ENCODE data around the gene ADRA2C. TPM values are rescaled to one million over a fixed set of nuclear protein-coding genes. Genes with fewer than 3 reads are reported as not detected.

Gene ADRA2C
- total RNA-seq, 1 donor from 2014 or later, result 0.96 TPM

DNA sequence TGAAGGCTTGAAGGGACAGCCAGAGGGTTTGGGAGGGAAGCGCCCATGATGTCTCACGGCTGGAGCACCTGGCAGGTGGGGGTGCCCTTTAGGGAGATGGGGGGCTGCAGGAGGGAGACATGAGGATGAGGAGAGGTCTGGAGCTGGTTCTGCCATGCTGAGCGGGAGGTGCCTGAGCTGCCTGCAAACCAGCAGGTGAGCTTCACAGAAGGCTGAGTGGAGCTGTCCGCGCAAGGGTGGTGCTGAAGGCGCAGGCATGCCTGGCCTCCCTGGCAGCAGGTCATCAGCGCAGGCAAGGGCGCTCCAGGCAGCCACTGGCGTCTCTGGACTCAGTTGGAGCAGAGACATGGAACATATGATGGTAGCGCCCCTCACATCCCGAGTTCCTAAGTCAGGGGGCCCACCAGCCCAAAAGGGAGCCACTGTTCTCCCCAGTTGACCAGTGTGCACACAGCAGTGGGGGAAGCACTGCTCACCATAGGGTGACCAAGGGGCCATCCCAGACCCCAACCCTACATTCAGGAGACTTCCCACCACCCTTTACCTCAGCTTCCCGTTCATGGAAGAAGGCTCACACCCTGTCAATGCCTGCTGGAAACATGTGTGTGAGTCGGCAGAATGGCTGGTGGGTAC, 25.8 kb downstream of the ADRA2C start:
- peak; percentile 56 for DNase-seq (ENCODE audit: low spot score)

DNA sequence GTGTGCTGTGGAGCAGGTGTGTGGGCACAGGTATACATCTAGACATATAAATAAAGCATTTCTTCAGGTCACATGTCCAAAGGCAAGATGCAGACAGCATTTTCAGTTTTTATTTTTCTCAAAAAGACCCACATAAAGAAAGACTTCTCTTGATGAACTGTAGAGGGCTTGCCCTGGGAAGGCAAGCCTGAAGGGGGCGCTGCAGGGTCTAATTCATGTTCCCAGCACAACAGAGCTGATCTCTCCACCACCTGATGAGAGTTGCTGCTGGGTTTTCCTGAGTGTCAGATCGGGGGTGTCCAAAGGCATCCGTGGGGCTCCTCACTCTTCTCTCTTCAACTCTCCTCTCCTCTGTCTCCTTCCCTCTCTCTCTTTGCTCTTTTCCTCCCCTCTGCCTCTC, 26.6 kb downstream of the ADRA2C start:
- DNase-seq (ENCODE audit: low spot score), result no peak

GRCh38 chr4:3793545-3793944, 27.4 kb downstream of the ADRA2C start:
- DNase-seq (ENCODE audit: low spot score), result no peak

DNA sequence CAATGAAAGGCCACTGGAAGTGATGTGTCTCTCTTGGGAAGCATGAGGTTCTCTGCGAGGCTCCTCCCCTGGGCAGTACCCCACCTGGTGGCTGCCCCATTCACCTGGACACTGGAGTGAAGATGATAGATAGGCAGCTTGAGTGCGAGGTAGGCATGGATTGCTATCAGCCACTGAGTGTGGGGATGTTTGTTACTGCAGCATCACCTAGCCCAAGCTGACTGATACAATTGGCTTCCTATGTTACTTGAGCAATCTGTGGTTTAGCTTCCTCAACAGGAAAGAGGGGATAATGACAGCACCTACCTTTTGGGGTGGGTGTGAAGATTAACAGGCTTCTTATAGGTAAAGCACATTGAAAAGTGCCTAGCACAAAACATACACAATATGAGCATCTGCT, 30.8 kb downstream of the ADRA2C start:
- DNase-seq (ENCODE audit: low spot score), result no peak

GRCh38 chr4:3797831-3798790, 31.9 kb downstream of the ADRA2C start:
- no peak for DNase-seq (ENCODE audit: low spot score)

- DNase-seq (ENCODE audit: low spot score), result no peak
These were observed 33.3 kb downstream of the ADRA2C start for GRCh38 chr4:3799496-3799895.

DNA sequence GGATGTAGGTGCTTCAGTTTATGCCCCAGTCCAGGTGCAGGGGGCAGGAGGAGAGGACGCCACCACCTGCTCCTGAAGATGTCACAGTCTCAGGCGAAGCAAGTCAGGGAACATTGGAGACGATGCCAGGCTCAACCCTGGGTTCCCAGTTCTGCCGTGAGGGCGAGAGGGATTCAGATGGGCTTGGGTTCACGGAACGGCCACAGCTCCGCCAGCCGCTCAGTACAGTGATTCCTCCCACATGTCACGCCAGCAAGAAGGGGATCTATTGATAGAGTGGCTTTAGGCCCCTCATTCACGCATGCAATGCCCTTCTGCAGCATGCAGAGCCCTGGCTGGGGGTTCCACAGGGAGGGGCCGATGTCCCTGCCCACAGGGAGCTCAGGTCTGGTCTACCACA, 34.2 kb downstream of the ADRA2C start:
- DNase-seq (ENCODE audit: low spot score), result no peak

GRCh38 chr4:3801521-3801920, 35.3 kb downstream of the ADRA2C start:
- no peak for DNase-seq (ENCODE audit: low spot score)

GRCh38 chr4:3801931-3802550, 35.9 kb downstream of the ADRA2C start:
- no peak for DNase-seq (ENCODE audit: low spot score)

DNA sequence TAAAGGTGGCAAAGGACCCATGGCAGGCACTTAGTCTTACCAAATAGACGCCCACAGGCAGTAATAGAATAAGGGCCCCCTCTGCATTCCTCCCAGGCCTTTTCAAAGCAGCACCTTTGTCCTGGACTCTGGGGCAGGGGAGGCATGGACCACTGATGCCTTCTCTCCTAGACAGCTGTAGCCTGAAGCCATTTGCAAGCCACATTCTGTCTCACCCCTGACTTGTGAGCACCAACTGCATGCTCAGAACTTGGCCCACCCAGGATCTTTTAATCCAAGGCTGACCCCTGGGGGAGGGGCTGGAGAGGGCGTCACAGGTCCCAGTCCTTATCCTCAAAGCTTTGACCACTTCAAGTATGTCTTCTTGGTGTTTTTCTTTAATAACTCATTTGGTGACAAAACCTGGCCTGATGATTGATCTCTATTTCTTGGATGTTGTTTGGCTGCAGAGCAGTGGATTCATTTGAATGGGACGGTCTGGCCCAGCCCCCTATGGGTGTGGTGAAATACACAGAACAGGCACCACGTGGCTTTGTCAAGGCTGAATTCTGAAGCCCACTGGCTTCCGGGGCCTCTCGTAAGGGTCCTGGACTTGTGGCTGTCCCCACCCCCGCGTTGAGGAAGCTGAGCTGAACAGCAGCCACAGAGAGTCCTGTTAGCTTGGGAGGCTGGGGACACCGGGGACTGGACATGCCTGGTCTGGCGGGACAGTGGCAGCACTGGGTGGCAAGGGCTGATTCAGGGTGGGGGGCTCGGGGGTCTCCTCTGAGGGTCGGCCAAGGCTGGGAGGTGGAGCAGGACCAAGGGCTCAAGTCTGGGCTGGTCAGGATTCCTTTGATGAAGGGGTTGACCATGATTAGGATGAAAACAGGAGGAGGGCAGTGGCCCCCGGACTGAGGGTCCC, 36.6 kb downstream of the ADRA2C start:
- DNase-seq (ENCODE audit: low spot score), result no peak

DNA sequence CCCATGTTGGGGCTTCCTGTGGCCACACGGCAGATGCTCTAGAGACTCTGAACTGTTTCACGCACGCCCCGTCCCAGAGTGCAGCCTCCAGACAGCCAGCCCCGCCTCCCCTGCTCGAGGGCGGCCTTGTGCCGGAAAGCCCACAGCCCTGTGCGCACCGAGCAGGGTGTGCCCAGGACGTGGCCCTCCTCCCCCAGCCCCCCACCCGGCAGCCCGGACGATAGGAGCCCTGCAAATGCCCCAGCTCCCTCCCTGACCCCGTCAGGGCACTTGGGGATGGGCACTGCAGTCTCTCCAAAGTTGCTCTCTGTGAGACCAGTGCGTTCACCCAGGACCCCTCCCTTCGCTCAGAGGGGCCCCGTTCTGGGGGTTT, 37.3 kb downstream of the ADRA2C start:
- DNase-seq (ENCODE audit: low spot score), result no peak

DNA sequence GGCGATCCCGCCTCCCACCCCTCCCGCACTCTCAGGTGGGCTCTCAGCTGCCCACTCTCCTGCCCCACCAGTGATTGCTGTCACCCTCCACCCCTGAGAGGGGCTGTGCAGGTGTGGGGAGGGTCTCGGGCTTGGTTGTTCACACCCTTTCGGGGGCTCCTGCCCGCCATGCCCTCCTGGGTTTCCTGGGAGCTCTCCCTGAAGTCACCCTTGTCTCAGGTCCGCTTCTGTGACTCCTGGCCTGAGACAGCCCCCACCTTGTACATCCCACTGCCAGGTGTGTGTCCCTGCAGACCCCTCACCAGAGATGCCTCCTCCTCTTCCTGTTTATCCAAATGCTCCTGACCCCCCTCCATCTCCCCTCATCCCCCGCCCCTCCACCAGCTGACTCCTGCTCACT, 37.8 kb downstream of the ADRA2C start:
- DNase-seq (ENCODE audit: low spot score), result no peak

DNA sequence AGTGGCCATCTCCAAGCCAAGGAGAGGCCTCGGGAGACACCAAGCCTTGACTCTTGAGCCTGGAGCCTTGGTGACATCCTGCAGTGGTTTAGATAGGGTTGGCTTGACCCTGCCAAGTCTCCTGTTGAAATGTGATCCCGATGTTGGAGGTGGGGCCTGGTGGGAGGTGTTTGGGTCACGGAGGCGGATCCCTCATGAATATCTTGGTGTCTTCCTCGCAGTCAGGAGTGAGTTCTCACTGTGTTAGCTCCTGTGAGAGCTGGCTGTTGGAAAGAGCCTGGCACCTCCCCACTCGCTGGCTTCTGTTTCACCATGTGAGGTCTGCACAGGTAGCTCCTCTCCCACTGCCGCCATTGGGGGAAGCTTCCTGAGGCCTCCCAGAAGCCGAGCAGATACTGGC, 38.8 kb downstream of the ADRA2C start:
- DNase-seq (ENCODE audit: low spot score), result no peak

DNA sequence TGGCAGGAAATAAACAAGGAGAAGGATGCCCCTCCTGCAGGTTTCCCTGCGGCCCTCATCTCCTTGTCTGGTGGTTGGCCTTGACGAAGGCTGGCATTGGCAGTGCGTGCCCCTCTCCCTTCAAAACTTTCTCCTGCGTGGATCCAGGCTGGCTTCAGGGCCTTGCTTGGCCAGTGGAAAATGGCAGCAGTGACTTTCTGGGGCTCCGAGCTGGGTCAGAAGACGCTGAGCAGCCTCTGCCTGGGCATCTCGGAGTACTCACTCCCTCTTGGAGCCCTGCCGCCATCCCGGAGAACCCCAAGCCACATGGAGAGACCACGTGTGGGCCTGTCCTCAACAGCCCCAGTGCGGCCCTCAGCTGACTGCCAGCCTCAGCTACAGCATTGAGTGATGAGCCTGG, 39.5 kb downstream of the ADRA2C start:
- no peak for DNase-seq (ENCODE audit: low spot score)

- no peak for DNase-seq (ENCODE audit: low spot score)
These were observed 41.1 kb downstream of the ADRA2C start for GRCh38 chr4:3807311-3807710.

DNA sequence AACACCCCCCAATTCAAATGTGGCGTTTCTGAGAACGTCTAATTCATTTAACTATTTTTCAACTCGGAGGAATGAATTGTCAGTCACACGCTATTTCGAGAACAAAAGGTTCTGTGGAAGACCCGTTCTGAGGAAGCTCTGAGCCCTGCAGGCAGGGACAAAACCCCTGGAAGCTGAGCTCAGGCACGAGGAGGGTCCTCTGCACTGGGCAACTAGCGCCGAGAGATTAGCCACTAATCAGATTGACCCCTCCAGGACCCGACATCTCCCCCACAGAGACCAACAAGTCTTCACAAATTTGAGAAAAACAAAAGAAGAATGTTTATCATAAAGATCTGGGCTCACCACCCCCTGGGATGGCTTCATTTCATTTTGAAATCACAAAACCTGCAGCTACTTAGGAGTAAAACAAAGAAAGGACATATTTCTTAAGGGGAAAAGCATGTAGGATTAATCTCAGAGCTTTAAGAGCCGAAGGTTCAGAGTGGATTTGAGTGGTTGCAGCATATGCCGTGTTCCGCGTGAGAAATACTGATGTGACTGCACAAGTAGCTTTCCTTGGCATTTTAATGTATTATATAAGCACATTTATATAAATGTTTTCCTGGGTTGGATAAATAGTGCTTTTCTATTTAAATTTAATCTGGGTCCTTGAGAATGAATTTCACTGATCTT, 41.8 kb downstream of the ADRA2C start:
- DNase-seq (ENCODE audit: low spot score), result no peak

DNA sequence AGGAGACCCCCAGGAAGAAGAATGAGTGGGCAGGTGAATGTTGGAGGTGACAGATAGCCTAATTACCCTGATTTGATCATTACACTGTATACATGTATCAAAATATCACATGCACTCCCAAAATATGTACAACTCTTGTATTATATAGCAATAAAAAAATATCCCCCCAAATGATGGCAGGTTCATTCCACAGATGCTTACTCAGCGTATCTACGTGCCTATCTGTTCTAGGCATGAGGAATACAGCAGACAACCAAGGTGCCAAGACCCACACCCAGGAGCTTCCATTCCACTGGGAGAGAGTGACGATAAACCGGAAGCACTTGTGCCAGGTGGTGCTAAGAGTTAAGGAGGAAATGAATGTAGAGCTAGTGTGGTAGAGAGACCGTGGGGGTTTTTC, 42.4 kb downstream of the ADRA2C start:
- DNase-seq (ENCODE audit: low spot score), result no peak

DNA sequence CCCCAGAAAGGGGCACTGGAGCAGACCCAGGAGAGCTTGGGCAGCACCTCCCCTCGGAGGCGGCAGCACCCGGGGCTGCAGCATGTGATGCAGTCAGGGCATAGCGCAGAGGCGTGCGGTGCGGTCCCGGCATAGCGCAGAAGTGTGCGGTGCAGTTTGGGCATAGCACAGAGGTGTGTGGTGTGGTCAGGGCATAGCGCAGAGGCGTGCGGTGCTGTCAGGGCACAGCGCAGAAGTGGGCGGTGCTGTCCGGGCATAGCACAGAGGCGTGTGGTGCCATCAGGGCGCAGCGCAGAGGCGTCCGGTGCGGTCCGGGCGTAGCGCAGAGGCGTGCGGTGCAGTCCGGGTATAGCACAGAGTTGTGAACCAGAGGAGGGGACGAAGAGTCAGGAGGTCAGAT, 42.8 kb downstream of the ADRA2C start:
- no peak for DNase-seq (ENCODE audit: low spot score)

GRCh38 chr4:3809451-3810110, 43.4 kb downstream of the ADRA2C start:
- no peak for DNase-seq (ENCODE audit: low spot score)

DNA sequence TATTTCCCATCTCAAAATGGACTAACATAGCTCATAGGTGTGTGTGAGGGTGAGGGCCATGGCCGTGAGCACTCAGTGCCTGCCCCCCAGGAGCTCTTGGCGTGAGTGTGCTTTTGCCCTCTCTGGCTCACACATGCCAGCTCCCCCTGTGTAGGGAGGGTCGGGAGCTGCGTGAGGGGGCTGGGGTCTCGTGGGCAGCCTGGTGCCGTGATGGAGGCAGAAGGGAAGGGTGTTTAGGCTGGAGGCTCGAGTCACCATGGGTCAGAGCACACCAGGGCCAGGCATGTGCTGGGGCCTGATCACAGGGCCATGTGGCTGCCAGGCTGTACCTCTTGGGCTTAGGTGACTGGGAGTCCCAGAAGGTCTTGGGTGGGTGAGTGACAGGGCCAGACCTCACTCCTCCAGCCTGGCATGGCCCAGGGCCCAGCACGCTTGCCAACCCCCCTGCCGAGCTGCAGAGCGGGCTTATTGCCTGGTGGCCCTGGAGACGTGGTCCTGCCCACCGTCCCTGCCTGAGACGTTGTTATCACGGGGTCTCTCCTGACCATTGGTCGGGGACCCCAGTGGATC, 44.0 kb downstream of the ADRA2C start:
- DNase-seq (ENCODE audit: low spot score), result no peak
